NCI-H2171 (cell line): ENCODE measurements around the gene SLC29A2.
A peak's percentile ranks its signal among the peaks of the same experiment; 100 is the strongest.
"Not testable (repeated sequence)": the region's sequence is repeated elsewhere in the genome, so short reads cannot be mapped to it uniquely, and the experiment has no call there.

Source experiments
- DNase-seq: peaks from one replicate; lab custom pipeline; 2025; lab: John Stamatoyannopoulos, UW

SLC29A2 gene

GRCh38 chr11:66386171-66387069, 14.9 kb upstream of the SLC29A2 start:
- peak; percentile 73 for DNase-seq

DNA sequence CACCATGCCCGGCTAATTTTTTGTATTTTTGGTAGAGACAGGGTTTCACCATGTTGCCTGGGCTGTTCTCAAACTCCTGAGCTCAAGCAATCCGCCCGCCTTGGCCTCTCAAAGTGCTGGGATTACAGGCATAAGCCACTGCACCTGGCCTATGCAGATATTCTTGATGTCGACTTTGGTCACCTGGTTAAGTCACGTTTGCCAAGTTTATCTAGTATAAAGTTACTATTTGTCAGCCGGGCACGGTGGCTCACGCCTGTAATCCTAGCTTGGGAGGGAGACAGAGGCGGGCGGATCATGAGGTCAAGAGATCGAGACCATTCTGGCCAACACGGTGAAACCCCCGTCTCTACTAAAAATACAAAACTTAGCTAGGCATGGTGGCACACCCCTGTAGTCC, 12.8 kb upstream of the SLC29A2 start:
- DNase-seq: not testable (repeated sequence)

- DNase-seq: not testable (repeated sequence)
Observed at GRCh38 chr11:66380264-66380663, 8.7 kb upstream of the SLC29A2 start.

DNA sequence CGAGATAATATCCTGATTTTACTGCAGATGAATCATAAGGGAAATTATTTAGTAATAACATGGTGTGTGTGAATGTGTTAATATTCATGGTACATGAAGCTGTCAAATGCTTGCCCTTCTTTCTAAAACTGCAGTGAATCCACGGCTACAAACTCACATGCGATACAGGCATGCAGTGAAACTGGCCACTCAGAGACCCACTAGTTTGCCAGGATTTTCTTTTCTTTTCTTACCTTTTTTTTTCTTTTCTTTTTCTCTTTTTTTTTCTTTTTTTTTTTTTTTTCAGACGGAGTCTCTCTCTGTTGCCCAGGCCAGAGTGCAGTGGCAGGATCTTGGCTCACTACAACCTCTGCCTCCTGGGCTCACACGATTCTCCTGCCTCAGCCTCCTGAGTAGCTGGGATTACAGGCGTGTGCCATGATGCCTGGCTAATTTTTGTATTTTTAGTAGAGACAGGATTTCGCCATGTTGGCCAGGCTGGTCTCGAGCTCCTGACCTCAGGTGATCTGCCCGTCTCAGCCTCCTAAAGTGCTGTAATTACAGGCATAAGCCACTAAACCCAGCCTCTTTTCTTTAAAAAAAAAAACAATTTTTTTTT, 2.2 kb upstream of the SLC29A2 start:
- not testable (repeated sequence) for DNase-seq

GRCh38 chr11:66373265-66373664, 1.7 kb upstream of the SLC29A2 start:
- no peak for DNase-seq

DNA sequence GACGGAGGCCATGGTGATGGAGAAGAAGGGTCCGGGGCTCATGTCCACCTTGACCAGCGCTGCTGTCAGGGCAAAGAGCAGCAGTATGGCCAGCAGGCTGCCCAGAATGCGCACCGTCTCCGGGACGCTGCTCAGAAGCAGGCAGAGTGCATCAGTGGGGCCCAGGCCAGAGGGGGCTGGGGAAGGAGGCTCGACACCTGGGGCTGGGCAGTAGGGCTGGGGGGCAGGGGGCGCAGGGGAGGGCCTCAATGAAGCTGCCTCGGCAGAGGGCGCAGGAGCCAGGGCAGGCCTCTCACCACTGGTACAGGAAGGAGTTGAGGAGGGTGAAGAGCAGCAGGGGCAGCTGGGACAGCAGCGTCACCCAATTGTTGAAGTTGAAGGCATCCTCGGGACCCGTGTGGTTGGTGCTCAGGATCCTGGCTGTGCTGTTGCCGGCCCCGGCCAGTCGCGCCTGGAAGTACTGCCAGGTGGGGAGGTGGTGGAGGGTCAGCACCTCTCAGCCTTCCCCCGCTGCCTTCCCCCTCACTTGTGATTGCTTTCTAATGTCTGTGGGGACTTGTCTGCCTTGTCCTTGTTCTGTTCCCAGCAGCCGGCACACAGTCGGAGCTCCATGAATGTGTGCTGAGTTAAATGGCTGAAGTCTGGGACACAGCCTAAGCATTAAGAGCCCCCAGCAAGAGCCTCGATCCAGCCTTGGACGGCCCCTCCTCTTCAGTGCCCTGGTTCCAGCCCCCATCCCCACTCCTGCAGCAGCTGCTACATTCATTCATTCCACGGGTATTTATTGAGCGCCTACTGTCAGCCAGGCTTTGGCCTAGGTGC, 2.3 kb downstream of the SLC29A2 start:
- no peak for DNase-seq

GRCh38 chr11:66368484-66368883, 3.1 kb downstream of the SLC29A2 start:
- DNase-seq: no peak

DNA sequence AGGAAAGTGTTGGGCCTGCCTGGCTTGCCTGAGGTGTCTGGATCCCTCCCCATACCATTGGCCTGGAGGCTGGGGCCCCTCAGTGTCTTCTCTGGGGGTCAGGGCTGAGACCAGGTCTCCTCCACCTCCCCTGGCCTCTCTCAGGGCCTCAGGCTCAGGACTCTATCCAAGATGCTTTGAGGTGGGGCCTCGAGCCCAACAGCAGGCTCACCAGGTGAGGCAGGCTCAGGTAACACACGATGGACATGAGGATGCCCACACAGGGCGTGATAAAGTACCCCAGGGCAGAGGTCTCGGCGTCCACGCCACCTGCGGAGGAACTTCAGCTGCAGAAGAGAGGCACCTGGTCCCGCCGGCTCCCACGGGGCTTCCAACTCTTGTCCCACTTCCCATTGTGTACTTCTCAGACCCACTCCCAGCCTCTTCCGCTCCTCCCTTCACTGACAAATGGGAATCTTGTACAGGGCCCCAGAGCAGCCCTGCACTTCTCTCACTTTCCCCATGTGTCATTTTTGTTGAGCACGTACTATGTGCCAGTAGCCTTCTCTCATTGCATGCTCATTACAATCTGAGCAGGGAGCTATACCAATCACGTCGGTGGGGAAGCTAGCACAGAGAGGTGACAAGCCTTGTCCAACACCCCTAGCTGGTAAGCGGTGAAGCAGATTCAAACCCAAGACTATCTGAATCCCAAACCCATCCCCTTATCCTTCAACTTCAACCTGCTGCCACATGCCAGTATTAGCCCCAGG, 3.8 kb downstream of the SLC29A2 start:
- DNase-seq: no peak

GRCh38 chr11:66366844-66367477, 4.6 kb downstream of the SLC29A2 start:
- DNase-seq: no peak

DNA sequence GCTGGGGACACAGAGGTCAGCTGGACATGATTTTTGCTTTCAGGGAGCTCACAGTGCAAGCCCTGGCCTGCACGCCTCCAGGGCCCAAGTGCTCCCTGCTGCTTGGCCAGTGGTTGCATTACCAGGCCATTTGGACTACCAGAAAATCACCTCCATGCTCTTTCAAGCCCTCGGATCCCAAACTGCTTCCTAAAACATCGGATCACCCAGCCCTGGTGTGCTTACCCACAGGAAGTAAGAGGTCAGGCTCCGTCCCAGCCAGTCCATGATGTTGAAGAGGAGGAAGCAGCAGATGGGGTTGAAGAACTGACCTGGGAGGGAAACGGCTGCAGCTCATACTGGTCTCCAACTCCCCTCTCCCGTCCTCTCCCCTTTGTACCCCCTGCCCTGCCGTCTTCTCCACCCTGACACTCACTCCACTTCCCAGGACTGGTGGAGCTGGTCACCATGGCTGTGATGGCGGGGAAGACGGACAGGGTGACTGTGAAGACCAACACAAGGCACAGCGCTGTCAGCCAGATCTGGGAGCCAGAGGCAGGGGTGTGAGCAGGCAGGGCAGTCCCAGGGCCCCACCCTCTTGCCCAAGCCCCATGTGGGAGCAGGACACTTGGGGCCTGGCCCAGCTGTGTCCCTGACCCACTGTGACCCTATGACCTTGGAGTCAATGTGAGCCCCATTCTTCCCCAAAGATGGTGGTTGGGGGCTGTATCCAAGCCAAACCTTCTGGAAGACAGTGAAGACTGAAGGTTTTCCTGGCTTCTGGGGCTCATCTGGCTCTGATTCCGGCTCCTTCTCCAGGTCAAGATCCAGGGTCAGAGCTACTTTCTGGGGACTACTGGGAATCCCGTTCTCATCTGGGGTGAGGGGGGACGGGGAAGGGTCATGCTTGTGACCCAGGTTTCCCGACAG, 5.6 kb downstream of the SLC29A2 start:
- no peak for DNase-seq

DNA sequence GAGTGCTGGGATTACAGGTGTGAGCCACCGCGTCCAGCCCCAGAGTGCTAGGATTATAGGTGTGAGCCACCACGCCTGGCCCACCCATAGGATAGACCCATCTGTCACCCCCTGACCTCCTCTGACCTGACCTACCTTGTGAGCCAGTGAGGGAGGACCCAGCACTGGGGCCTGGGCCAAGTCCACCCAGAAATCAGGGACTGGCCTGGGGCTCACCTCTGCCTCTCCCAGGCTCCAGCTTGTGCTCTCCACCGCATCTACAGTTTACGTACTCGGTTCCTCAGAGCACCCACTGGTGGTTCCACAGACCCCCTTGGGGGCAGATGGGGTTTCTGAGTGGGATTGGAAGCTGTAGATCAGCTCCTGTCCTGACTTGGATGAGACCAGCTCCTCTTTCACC, 6.4 kb downstream of the SLC29A2 start:
- no peak for DNase-seq

GRCh38 chr11:66363805-66364535, 7.6 kb downstream of the SLC29A2 start:
- no peak for DNase-seq

DNA sequence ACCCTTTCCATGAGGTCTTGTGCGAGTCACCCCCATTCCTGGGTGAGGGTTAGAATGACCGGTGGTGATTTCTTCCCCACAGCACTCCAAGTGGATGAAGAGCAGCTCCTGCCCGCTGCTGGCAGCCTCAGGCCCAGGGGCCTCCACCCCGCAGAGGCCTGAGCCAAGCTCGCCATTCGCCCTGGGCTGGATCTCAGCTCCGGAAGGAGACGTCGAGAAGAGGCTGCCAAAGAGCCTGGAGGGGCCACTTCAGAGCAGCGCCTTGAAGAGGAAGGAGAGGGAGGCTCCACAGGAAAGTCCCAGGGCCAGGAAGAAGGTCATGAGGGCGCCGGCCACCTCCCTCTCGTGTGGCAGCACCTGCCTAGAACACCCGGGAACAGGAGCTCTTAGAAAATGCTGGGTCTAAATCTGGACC, 8.4 kb downstream of the SLC29A2 start:
- no peak for DNase-seq

GRCh38 chr11:66362481-66363147, 8.9 kb downstream of the SLC29A2 start:
- no peak for DNase-seq

GRCh38 chr11:66361502-66361941, 10.0 kb downstream of the SLC29A2 start:
- DNase-seq: no peak

- DNase-seq: no peak
Observed at GRCh38 chr11:66360406-66361073, 11.0 kb downstream of the SLC29A2 start.

- no peak for DNase-seq
Observed at GRCh38 chr11:66359662-66360087, 11.9 kb downstream of the SLC29A2 start.

DNA sequence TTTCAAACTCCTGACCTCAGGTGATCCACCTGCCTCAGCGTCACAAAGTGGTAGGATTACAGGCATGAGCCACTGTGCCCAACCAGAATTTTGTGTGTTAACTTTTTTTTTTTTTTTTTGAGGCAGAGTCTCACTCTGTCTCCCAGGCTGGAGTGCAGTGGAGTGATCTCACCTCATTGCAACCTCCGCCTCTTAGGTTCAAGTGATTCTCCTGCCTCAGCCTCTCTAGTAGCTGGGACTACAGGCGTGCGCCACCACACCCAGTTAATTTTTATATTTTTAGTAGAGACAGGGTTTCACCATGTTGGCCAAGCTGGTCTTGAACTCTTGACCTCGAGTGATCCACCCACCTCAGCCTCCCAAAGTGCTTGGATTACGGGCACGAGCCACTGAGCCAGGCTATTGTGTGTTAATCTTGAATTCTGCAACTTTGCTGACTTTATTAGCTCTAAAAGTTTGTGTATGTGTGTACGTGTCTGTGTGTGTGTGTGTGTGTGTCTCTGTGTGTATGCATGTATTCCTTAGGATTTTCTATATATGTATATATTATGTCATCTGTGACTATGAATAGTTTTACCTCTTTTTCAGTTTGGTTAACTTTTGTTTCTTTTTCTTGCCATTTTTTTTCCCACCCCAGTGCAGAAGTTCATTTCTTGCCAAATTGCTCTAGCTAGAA, 20.9 kb downstream of the SLC29A2 start:
- not testable (repeated sequence) for DNase-seq
